Activated CD8-positive, alpha-beta T cell treated with anti-CD3 and anti-CD28 coated beads for 36 hours (primary cell): ENCODE measurements around the gene SMARCD2. TPM values are rescaled to one million over a fixed set of nuclear protein-coding genes. Genes with fewer than 3 reads are reported as not detected.
"Not testable (repeated sequence)": the region's sequence is repeated elsewhere in the genome, so short reads cannot be mapped to it uniquely, and the experiment has no call there.

Source experiments
- ATAC-seq: fragments of 200-7000 bp; cut with Tn5 transposase; one replicate; pipeline ENCODE4 v1.10.0; 2021; ENCODE audit warnings: mild to moderate bottlenecking, moderate library complexity
- CTCF ChIA-PET: fragments of 350-600 bp; sonication (Branson Sonifier 250); formaldehyde crosslinking; loops from one replicate; lab custom pipeline; 2021; ENCODE audit warnings: antibody characterized with exemption; lab: Charles Lee
- POLR2A ChIA-PET: fragments of 350-600 bp; sonication (Branson Sonifier 250); formaldehyde crosslinking; loops from one replicate; lab custom pipeline; 2021; ENCODE audit warnings: antibody characterized with exemption; lab: Charles Lee
- DNase-seq: peaks from one replicate; pipeline ENCODE4 v3.0.0-alpha.2; 2020
- H3K27ac Mint-ChIP-seq: one replicate; pipeline ENCODE4 v1.8.0; 2021; ENCODE audit warnings: mild to moderate bottlenecking, mixed read lengths
- H3K27me3 Mint-ChIP-seq: one replicate; pipeline ENCODE4 v1.8.0; 2021; ENCODE audit warnings: mixed read lengths
- H3K36me3 Mint-ChIP-seq: one replicate; pipeline ENCODE4 v1.8.0; 2021; ENCODE audit warnings: low read depth, mixed read lengths
- H3K4me1 Mint-ChIP-seq: one replicate; pipeline ENCODE4 v1.8.0; 2021; ENCODE audit warnings: low read depth, mixed read lengths
- H3K4me3 Mint-ChIP-seq: one replicate; pipeline ENCODE4 v1.8.0; 2021; ENCODE audit warnings: mild to moderate bottlenecking, moderate library complexity, mixed read lengths
- H3K9me3 Mint-ChIP-seq: one replicate; pipeline ENCODE4 v1.8.0; 2021; ENCODE audit warnings: mixed read lengths
- intact Hi-C: fragments of 100-400 bp; cut with micrococcal nuclease; formaldehyde crosslinking; loops from one replicate; pipeline ENCODE4 v1.10.0; 2022
- total RNA-seq, 2 experiments: library from RNA; stranded (reverse); gene quantifications; one replicate each; pipeline ENCODE4 v1.2.3, GENCODE V29; 2021
- TF ChIP-seq, protein P1 (sequence below): fragments of 200-600 bp; IDR thresholded peaks from one replicate; pipeline ENCODE4 v1.8.0; 2022; ENCODE audit warnings: antibody characterized with exemption, mild to moderate bottlenecking

The SMARCD2 gene
- total RNA-seq, 2 experiments from 2014 or later: 99.4 to 103 TPM

DNA sequence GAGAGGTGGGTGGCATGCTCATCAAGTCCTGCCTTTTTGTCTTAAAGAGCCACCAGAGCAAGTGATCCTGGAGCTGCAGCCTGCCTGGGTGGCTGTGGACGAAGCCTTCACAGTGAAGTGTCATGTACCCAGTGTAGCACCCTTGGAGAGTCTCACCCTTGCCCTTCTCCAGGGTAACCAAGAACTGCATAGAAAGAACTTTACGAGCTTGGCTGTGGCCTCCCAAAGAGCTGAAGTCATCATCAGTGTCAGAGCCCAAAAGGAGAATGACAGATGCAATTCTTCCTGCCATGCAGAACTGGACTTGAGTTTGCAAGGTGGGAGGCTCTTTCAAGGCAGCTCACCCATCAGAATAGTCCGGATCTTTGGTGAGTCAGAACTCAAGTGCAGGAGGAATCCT, 16.8 kb upstream of the SMARCD2 start:
- no peak for DNase-seq
- Mint-ChIP-seq H3K27ac (no peak overlapping the region), H3K4me3 (no peak overlapping the region), H3K9me3 (no peaks in the 10 kb centered on the region), H3K36me3 (no peaks in the 10 kb centered on the region), H3K27me3 (no peaks in the 10 kb centered on the region), H3K4me1 (no peaks in the 10 kb centered on the region)
- TF ChIP-seq, protein P1, sequence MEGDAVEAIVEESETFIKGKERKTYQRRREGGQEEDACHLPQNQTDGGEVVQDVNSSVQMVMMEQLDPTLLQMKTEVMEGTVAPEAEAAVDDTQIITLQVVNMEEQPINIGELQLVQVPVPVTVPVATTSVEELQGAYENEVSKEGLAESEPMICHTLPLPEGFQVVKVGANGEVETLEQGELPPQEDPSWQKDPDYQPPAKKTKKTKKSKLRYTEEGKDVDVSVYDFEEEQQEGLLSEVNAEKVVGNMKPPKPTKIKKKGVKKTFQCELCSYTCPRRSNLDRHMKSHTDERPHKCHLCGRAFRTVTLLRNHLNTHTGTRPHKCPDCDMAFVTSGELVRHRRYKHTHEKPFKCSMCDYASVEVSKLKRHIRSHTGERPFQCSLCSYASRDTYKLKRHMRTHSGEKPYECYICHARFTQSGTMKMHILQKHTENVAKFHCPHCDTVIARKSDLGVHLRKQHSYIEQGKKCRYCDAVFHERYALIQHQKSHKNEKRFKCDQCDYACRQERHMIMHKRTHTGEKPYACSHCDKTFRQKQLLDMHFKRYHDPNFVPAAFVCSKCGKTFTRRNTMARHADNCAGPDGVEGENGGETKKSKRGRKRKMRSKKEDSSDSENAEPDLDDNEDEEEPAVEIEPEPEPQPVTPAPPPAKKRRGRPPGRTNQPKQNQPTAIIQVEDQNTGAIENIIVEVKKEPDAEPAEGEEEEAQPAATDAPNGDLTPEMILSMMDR: no peak
- intact Hi-C loops: no loop called here
- ChIA-PET POLR2A (interaction anchor here (0.8 to 1.3 kb wide), 3 partner anchors 11 to 12 kb away, joined by 3 to 4 read pairs (median 3); no protein-coding TSS in a partner anchor), CTCF (interaction anchor here (0.8 to 5.7 kb wide), 6 partner anchors 10 to 170 kb away, joined by 3 to 38 read pairs (median 3); no protein-coding TSS in a partner anchor)
- ATAC-seq: no peak

DNA sequence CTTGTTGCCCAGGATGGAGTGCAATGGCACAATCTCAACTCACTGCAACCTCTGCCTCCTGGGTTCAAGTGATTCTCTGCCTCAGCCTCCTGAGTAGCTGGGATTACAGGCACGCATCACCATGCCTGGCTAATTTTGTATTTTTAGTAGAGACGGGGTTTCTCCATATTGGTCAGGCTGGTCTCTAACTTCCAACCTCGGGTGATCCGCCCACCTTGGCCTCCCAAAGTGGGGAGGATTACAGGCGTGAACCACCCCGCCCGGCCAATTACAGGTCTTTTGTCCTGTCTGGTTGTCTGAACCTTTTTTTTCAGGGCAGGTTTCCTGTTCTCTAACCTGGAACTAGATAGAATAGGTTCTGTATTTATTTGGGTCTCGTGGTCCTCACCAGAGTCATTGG, 13.9 kb upstream of the SMARCD2 start:
- H3K4me1 Mint-ChIP-seq, H3K27me3 Mint-ChIP-seq, H3K36me3 Mint-ChIP-seq, DNase-seq, H3K4me3 Mint-ChIP-seq, H3K27ac Mint-ChIP-seq, intact Hi-C loops, ATAC-seq, H3K9me3 Mint-ChIP-seq: not testable (repeated sequence)
- POLR2A ChIA-PET: interaction anchor here (1.7 kb wide), 1 partner anchor 13 kb away, joined by 4 read pairs; no protein-coding TSS in a partner anchor
- CTCF ChIA-PET: interaction anchor here (0.7 to 4.3 kb wide), 4 partner anchors 10 to 48 kb away, joined by 3 to 23 read pairs (median 4); no protein-coding TSS in a partner anchor

DNA sequence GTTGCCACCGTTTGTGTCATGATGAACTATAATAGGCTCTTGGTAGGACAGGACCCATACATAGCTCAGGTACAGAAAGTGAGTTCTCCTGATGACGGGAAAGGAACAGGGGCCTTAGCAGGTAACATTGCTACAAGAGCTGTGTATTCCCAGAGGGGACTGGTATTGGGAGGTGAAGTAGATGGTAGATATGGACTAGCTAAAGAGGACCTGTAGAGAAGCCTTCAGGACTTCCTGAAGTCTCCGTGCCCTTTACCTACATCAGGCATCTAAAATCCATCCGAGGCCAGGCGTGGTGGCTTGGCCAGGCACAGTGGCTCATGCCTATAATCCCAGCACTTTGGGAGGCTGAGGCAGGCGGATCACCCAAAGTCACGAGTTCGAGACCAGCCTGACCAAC, 12.7 kb upstream of the SMARCD2 start:
- no peak for ATAC-seq
- H3K4me1 Mint-ChIP-seq: no peaks in the 10 kb centered on the region
- no peaks in the 10 kb centered on the region for H3K27me3 Mint-ChIP-seq

DNA sequence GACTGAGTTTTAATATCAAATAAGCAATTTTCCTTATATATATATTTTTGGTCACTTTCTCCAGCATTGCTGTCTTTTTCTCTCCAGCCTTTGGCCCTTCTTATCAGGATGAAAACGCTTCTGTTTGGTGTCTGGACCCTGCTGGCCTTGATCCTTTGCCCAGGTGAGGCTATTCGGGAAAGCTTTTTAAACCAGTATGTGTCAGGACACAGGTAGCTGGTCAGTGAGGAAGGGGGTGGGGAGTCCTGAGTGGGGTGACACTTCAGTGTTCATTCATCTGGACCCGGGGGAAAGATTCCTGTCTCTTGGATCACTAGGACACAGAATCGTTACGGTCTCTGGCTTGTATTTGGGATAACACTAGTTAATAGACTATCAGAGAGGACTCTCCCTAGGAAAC, 12.2 kb upstream of the SMARCD2 start:
- POLR2A ChIA-PET: no interaction called here
- no peak for ATAC-seq
- CTCF ChIA-PET: interaction anchor here (1.0 to 4.3 kb wide), 3 partner anchors 11 to 33 kb away, joined by 3 to 23 read pairs (median 8); no protein-coding TSS in a partner anchor

More for the DNA sequence above, 12.7 kb upstream of the SMARCD2 start:
- intact Hi-C loops: no loop called here
- TF ChIP-seq, protein P1: no peak
- Mint-ChIP-seq H3K4me3 (no peak overlapping the region), H3K9me3 (no peaks in the 10 kb centered on the region), H3K27ac (no peak overlapping the region), H3K36me3 (no peaks in the 10 kb centered on the region)
- POLR2A ChIA-PET: interaction anchor here (1.7 kb wide), 1 partner anchor 11 kb away, joined by 4 read pairs; no protein-coding TSS in a partner anchor
- DNase-seq: no peak
- CTCF ChIA-PET: interaction anchor here (1.0 to 4.3 kb wide), 3 partner anchors 11 to 33 kb away, joined by 3 to 23 read pairs (median 8); no protein-coding TSS in a partner anchor

DNA sequence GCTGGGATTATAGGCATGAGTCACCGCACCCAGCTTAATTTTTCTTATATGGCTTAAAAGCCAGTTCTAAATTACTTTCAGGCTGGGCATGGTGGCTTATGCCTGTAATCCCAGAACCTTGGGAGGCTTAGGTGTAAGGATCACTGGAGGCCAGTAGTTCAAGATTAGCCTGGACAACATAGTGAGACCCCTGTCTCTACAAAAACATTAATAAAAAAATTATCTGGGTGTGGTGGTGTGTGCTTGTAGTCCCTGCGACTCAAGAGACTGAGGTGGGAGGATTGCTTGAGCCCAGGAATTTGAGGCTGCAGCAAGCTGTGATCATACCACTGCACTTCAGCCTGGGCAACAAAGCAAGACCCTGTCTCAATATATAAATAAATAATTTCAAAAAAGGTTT, 10.8 kb upstream of the SMARCD2 start:
- POLR2A ChIA-PET: interaction anchor here (0.7 kb wide), 1 partner anchor 12 kb away, joined by 3 read pairs; no protein-coding TSS in a partner anchor
- DNase-seq (no peak), ATAC-seq (no peak)
- TF ChIP-seq, protein P1: no peak
- peaks cover 4% of the 10 kb centered on the region for H3K9me3 Mint-ChIP-seq
- peaks cover 7% of the 10 kb centered on the region for H3K4me1 Mint-ChIP-seq
- H3K36me3 Mint-ChIP-seq: peaks cover 3% of the 10 kb centered on the region
- H3K27ac Mint-ChIP-seq: no peak overlapping the region
- H3K4me3 Mint-ChIP-seq: no peak overlapping the region
- CTCF ChIA-PET: interaction anchor here (4.3 kb wide), 1 partner anchor 13 kb away, joined by 23 read pairs; no protein-coding TSS in a partner anchor
- intact Hi-C loops: no loop called here
- no peaks in the 10 kb centered on the region for H3K27me3 Mint-ChIP-seq

More for the DNA sequence above, 12.2 kb upstream of the SMARCD2 start:
- no peak overlapping the region for H3K4me3 Mint-ChIP-seq
- no peaks in the 10 kb centered on the region for H3K9me3 Mint-ChIP-seq
- intact Hi-C loops: no loop called here
- TF ChIP-seq, protein P1: no peak
- DNase-seq: no peak
- no peaks in the 10 kb centered on the region for H3K36me3 Mint-ChIP-seq
- H3K27ac Mint-ChIP-seq: no peak overlapping the region
- no peaks in the 10 kb centered on the region for H3K27me3 Mint-ChIP-seq
- no peaks in the 10 kb centered on the region for H3K4me1 Mint-ChIP-seq
